Breast epithelium (tissue), 3 donors: ENCODE results near the gene NUDT9.

ENCODE experiments used
- CTCF ChIP-seq, 3 donors: fragments of 450-650 bp; IDR thresholded peaks; one replicate each; pipeline ENCODE4 v1.5.1; 2016 to 2017; ENCODE audit warnings: antibody characterized with exemption in 3 of 3, mild to moderate bottlenecking in 3 of 3, moderate library complexity in 3 of 3
- POLR2A ChIP-seq: fragments of 450-650 bp; IDR thresholded peaks from one replicate; pipeline ENCODE4 v1.6.1; 2016; ENCODE audit warnings: antibody characterized with exemption, mild to moderate bottlenecking, moderate library complexity
- POLR2AphosphoS5 ChIP-seq, 3 donors: sonication (generic); formaldehyde crosslinking; IDR thresholded peaks; one replicate each; pipeline ENCODE4 v1.6.1; 2017; ENCODE audit warnings: antibody characterized with exemption in 3 of 3

- TF ChIP-seq POLR2A (no peak), CTCF (IDR thresholded peaks at IDR 0.05) (no peak), POLR2AphosphoS5 (IDR thresholded peaks at IDR 0.05) (no peak)
These were observed 44.6 kb upstream of the NUDT9 start for GRCh38 chr4:87377816-87378215.
